Measurements from ENCODE around the gene UCK1.
A peak's percentile ranks its signal among the peaks of the same experiment; 100 is the strongest.

UCK1 gene

DNA sequence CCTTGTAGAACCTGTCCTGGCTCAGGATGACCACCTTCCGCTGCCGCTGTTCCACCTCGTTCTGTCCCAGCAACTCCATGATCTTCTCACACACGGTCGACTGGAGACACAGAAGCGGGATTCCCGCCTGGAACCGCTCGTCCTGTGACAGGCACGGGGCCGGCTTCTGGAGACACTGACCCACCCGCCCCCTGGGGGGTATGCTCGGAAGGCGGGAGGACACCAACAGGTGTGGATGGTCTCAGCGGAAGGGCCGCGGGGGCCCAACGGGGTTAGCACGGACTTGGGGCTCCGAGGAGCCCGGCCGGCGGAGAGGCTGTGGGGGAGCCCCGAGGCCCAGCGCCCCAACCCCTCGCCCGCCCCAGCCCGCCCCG is 530 bp downstream of the UCK1 start:
- TF ChIP-seq, protein P1, sequence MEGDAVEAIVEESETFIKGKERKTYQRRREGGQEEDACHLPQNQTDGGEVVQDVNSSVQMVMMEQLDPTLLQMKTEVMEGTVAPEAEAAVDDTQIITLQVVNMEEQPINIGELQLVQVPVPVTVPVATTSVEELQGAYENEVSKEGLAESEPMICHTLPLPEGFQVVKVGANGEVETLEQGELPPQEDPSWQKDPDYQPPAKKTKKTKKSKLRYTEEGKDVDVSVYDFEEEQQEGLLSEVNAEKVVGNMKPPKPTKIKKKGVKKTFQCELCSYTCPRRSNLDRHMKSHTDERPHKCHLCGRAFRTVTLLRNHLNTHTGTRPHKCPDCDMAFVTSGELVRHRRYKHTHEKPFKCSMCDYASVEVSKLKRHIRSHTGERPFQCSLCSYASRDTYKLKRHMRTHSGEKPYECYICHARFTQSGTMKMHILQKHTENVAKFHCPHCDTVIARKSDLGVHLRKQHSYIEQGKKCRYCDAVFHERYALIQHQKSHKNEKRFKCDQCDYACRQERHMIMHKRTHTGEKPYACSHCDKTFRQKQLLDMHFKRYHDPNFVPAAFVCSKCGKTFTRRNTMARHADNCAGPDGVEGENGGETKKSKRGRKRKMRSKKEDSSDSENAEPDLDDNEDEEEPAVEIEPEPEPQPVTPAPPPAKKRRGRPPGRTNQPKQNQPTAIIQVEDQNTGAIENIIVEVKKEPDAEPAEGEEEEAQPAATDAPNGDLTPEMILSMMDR (IDR thresholded peaks at IDR 0.05), result no peak

GRCh38 chr9:131529597-131530545 is 1.2 kb downstream of the UCK1 start:
- TF ChIP-seq, protein P1 (IDR thresholded peaks at IDR 0.05), result peak; percentile 35; the same call in 1 of the 2 replicates

- TF ChIP-seq, protein P1 (IDR thresholded peaks at IDR 0.05), result no peak
These were observed 2.1 kb downstream of the UCK1 start for GRCh38 chr9:131528886-131529505.

DNA sequence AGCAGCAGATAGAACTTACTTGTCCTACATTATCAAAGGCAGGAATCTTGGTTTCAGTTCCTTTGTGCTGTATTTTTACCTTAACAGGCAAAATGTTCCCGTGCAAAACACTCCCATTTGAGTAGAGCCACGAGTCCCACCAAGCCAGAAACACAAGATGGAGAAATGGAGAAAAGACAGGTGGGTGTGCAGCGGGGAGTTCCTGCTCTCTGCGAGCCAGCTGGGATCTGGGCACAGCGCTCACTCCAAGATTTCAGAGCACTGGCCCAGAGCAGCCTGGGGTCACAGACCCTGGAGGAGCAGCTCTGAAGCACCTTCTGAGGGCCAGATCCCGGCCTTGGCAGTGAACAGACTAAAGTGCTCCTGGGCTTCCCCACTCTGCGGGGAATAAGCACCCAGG is 2.9 kb downstream of the UCK1 start:
- TF ChIP-seq, protein P1 (IDR thresholded peaks at IDR 0.05), result no peak

GRCh38 chr9:131525643-131526565 is 5.2 kb downstream of the UCK1 start:
- TF ChIP-seq, protein P1 (IDR thresholded peaks at IDR 0.05), result no peak

DNA sequence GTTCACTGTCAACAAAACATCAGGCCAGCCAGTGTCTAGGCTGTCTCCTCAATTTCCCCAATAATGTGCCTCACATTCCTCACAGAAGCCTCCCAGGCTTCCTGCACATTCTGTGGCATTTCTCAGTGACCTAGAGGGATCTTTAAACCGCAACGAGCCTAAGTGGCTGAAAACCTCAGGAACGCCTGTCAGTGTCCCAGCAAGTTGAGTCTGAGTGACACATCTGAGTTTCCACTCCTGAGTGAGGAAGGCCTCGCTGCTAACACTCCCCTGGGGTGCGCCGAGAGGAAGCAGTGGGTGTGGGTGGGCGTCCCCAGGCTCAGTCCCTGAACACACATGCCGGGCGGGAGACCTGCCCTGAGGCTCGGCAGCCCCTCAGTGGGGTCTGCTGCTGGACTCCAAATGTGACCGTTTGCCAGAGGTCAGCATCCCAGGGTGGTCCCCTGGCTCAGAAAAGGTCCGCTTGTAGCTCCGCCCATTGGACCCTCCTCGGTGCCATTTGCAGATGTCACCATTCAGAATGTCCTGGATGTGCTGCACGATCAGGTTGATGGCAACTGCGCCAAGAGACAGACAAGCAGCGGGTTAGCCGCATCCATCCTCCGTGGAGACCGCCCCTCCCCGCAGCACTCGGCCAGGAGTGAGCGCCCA is 6.3 kb downstream of the UCK1 start:
- TF ChIP-seq, protein P1 (IDR thresholded peaks at IDR 0.05), result no peak

All from LNCAP (cell line).